Raji (cell line): ENCODE data around the gene WDR36.

Experiments used
- POLR2A ChIP-seq: IDR thresholded peaks from 2 replicates; pipeline ENCODE4 v1.6.1; 2011; ENCODE audit warnings: low read depth, low read length, control low read depth; ENCODE audit not compliant: insufficient read depth

The WDR36 gene

DNA sequence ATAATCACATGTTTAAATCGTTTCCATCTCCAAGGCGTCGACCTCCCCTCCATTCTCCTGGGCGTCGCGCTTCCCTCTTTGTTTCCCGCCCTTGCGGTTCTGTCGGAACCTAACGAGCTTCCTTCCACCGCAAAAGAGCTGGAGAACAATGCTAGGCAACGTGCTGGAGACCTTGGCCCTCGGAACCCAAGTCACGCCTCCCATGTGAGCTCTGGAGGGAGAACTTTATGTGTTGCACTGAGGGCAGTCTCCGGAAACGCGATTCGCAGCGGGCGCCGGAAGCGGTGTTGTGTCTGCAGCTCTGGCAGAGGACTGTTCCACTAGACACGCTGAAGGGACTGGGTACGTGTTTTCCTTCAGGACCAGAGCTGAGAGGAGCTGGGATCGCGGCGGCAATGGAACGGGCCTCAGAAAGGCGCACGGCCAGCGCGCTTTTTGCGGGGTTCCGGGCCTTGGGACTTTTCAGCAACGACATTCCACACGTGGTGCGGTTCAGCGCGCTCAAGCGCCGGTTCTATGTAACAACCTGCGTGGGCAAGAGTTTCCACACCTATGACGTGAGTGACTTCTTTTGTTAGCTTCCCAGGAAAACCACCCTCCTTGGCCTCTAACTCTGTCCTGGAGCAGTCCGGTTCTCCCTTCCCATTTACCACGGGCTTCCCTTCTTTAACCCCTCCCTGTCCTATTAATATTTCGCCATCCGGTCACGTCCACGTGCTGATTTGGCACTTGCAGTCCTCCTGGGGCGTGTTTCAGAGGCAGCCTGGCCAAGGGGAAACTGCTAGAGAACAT, at the start of gene WDR36:
TSS of gene WDR36 (plus strand) at position 287 of the 792 bp plus-strand sequence. CDS start at position 396, 109 bp downstream.
- peak; percentile 90 for TF ChIP-seq POLR2A

DNA sequence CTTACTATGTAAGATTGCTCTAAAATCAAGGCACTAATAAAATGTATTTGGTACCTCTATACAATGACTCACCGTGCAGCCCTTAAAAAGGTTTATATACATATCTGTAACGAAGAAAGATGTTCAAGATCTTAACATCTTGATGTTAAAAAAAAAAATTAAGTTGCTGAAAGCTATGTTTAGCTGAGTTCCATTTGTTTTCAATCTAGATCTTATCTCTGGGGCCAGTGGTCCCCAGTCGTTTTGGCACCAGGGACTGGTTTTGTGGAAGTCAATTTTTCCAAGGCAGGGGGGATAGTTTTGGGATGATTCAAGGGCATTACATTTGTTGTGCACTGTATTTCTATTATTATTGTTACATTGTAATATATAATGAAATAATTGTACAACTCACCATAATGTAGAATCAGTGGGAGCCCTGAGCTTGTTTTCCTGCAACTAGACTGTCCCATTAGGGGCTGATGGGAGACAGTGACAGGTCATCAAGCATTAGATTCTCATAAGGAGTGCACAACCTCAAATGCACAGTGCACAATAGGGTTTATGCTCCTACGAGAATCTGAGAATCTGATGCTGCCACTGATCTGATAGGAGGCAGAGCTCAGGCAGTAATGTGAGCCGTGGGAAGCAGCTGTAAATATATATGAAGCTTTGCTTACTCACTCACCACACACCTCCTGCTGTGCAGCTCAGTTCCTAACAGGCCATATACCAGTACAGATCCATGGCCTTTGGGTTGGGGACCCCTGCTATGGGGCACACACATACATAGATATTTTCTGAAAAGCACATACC, 48.2 kb upstream of the WDR36 start:
- no peak for TF ChIP-seq POLR2A

DNA sequence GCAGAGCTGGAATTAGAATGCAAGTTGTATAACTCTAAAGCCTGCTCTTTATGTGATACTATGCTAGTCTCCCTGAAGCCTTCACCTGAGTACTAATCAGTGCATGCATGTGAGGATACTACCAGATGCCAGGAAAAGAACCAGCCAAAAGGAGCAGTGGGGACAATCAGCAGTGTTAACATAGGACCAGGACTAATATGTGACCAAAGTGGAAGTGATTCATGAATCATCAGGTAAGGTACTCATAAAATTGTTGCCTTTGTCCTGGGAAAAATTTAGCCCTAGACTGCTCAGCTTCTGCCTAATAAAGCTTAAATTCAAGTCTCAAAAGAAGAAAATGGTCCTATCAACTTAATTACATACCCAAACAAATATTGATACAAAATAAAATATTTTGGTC, 34.1 kb upstream of the WDR36 start:
- TF ChIP-seq POLR2A, result no peak

DNA sequence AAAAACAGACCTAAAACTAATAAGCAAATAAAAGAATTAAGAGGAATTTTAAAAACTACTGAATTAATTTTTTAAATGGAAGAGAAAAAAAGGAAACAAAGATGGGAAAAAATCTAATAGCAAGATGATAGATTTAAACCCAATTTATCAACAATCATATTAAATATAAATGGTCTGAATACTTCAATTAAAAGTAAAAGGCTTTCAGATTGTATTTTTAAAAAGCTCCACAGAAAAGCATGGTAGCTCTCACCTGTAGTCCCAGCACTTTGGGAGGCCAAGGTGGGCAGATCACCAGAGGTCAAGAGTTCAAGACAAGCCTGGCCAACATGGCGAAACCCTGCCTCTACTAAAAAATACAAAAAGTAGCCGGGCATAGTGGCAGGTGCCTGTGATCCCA, 32.0 kb upstream of the WDR36 start:
- no peak for TF ChIP-seq POLR2A

DNA sequence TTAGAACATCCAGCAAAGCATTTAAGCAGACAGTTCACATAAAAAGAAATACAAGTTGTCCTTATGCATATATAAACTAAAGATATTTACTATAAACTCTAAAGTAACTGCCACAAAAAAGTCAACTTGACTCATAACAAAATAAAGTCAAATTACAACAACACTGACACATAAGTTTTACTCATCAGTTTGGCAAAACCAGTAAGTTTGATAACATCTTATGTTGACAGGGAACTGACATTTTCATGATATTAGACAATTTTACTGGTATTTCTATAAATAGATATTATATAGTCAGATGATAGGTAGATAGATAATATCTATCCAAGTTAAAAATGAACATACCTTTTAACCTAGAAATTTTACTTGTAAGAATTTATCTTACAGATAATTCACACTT, 30.5 kb upstream of the WDR36 start:
- TF ChIP-seq POLR2A, result no peak

DNA sequence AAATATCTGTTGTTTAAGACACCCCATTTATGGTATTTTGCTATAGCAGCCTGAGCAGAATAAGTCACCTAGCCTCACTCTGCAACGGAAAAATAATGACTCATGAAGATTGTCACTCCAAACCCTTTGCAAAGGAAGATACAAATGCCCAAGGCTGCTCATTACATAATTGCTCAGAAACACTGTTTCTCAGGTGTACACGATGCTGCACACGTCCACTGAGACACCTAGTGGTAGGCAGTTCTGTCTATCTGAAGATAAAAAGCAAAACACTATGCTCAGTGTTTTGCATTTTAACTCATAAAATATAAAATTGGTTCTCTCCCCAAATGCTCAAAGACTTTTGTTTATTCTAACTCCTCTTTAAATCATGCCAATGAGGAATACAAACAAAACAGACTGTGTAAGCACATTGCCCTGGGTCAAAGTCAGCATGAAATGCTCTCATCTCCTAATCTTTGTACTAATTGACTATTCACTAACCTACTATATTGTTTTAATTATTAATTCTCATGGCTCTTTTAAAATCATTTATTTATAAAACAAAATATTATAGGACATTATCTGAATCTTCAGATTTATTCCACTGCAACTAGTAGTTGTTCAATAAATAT, 28.3 kb upstream of the WDR36 start:
- no peak for TF ChIP-seq POLR2A

DNA sequence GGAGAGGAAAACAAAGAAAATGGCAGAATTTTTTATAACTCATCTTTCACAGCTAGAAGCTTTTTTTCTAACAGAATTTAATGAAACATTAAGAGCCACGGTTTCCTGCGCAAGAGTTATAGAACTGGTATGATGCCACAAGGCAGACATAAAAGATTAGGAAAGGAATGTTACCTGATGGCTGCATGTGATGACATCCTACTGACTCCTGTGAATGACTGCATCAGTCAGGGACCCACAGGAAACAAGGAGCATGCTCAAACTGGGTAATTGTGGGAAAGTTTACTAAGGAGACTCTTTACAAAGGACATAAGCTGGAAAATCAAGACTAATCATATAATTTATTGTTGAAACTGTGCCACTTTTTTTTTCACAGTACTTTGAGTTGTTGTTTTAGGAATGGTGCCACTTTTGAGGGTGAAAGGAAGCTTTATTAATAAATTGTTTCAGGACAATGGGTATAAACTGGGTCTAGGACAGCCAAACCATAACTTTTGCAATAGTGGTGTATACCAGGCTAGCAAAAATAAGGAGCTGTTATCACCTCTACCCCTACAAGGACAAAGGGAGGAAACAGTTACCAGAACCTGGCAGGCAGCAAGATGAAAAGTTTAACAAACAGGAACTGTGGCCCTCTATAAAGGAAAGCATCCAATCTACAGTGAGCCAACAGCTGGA, 25.7 kb upstream of the WDR36 start:
- TF ChIP-seq POLR2A, result no peak

DNA sequence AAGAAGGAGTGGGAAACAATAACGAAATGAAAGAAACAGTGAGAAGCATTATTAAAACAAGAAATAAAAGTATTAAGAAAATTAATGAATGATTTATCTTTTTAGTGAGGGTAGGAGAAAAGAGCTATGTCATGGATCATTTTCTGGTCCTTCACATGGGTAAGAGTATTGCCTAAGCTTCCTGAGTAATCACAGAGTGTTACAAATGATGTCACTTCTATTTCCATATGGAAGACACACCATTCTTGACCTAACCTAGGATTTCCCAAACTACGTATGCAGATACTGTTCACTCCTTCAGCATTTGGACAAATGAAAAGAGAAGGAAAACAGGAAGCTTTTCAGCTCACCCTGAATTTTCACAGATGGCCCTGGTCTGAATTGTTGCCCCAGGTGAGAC, 23.9 kb upstream of the WDR36 start:
- TF ChIP-seq POLR2A, result no peak

DNA sequence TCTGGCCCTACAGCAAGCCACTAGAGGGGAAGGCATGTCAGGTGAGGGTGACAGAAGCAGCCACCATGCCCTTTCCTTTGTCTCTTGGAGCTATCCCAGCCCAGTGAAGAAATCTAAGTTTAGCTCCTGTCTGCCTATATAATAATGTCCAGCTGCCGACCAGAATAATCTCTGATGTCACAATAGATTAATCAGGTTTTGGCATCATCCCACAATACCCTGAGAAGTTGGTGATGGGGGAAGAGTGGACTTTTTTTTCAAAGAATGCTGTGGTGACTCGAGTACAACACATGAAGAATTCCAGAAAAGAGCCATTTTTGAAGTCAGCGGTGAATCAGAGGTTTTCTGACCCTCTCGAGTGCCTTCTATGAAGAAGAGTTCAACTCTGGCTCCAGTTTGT, 22.3 kb upstream of the WDR36 start:
- TF ChIP-seq POLR2A, result no peak

DNA sequence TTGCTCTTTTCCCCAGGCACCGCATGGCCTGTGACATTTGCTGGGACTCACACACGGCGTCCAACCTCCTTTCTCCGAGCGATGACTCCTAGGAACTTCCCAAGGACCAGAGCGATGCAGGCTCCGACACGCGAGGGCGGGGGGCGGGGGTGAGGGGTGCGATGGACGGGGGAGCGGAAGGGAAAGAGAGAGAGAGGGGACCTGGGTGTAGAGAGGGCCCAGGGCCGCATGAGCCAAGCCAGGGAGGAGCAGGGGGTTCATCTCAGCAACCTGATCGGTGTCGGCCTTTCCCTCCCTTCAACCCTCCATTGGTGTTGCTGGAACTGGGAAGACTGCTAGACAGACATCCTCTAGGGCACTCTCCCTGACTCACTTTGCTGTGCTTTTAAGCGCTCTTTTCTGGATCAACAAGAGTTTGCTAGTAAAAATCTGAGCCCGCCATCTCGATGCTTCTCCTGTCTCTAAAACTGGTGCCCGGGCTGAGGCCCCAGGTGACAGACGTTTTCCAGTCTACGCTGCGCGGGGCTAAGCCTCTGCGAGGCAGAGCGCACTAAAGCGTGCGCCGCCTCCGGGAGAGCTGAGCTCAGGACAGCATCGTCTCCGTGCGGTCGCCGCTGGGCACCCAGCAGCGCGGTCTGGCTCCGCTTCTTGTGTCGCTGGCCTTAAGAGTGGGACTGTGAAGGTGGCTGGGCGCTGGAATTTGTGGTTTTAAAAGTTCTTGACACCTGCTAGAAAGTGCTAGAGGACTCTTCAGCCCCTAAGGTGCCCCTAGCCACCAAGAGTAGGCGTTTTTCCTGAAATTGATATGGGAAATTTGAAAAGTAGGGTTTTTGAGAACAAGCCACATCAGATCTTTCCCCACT, 21.6 kb upstream of the WDR36 start:
- no peak for TF ChIP-seq POLR2A

DNA sequence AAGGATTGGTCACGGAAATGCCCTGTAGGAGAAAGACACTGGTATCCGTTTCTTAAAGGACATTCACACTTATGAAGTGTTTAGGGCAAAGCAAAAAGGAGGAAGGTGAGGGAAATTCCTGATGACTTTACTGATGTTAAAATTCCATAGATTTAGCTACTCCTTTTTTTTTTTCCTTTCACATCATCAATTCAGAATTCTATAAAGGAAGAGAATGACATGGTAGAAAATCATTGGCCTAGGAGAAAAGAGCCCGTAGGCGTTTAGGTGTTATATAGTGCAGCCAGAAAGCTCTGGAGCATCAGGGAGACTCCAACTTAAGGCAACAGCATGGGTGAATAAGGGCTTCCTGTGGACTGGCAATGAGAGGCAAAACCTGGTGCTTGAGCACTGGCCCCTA, 20.7 kb upstream of the WDR36 start, which contains the start of gene TSLP:
TSS of gene TSLP (plus strand) at position 301 of the 400 bp plus-strand sequence. CDS start 178 bp downstream, outside the sequence.
- TF ChIP-seq POLR2A, result no peak

DNA sequence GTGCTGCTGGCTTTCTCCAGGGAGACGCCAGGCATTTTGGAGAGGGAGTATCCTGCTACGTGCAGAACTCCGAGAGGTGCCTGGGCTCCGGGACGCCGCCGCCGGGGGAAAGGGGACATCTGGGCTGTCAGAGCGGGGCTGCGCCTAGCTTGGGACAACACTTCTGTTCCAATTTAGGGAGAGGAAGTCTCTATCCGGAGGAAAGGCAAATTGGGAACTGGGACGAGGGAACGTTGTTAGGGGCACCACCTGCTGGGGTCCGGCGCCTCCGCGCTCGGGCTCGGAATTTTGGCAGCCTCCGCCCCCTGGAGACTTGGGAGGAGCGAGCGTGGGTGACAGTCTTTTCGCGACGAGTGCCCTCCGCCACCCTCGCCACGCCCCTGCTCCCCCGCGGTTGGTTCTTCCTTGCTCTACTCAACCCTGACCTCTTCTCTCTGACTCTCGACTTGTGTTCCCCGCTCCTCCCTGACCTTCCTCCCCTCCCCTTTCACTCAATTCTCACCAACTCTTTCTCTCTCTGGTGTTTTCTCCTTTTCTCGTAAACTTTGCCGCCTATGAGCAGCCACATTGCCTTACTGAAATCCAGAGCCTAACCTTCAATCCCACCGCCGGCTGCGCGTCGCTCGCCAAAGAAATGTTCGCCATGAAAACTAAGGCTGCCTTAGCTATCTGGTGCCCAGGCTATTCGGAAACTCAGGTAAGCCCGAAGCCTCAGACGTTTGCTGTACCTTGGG, 19.0 kb upstream of the WDR36 start:
- TF ChIP-seq POLR2A, result no peak

DNA sequence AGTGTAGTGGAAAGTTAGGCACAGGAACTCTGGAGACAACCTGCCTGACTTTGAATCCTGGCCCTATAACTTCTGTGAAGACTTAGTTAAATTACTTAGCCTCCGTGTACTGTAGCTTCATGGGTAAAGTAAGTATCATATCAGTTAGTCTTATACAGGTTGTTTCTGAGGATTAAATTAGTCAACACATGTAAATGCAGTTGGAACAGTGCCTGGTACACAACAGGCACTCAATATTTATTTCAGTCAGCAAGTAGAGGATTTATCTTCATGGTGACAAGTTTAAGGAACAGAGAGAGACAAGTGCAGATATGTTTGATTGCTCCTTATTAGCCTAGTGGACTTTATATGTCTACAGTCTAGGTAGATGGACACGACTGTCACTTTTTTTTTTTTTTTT, 17.9 kb upstream of the WDR36 start:
- no peak for TF ChIP-seq POLR2A

DNA sequence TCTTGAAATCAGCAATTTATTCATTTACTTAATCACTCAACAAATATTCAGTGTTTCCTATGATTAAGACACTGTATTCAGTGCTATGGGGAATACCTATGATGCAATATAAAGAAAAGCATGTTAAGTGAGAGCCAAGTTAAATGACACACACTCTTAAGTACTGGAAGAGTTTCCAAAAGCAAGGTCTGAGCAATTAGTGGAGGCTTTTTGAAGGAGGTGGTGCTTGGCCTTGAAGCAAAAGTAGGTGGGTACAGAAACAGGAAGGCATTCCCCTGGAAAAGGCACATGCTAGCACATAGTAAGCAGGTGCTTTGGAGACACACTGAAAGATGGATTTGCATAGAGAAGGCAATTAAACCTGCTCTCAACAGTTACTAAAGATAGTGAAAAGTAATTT, 16.6 kb upstream of the WDR36 start:
- no peak for TF ChIP-seq POLR2A
